NCI-H1930 (cell line): ENCODE results near the gene SPATA45.

ENCODE experiments used
- DNase-seq, 2 experiments: peaks; one replicate each; lab custom pipeline; 2025; lab: John Stamatoyannopoulos, UW

SPATA45 gene

DNA sequence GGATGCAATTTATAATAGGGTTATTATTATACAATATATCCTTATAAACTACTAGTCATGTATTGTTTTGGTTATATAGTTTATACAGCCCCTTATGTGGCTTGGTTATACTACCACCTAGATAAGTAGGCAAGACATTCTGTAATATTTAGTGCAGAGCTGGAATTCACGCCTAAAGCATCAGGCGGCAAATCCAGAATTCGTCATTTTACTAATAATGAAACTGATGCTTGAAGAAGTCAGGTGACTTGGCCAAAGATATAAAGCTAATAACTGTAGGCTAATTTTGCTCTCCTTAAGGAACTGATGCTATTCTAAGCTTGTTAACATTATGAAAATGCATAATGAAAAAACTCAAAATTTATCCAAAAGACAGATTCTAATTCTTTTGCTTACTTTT is 66.7 kb downstream of the SPATA45 start:
- no peak for DNase-seq
